ENCODE results near the gene SLC7A10. TPM values are rescaled to one million over a fixed set of nuclear protein-coding genes. Genes with fewer than 3 reads are reported as not detected.

SLC7A10 gene
- total RNA-seq, 3 donors from 2014 or later (not counting 1 experiment from before 2014, with no cell fraction given), result not detected

DNA sequence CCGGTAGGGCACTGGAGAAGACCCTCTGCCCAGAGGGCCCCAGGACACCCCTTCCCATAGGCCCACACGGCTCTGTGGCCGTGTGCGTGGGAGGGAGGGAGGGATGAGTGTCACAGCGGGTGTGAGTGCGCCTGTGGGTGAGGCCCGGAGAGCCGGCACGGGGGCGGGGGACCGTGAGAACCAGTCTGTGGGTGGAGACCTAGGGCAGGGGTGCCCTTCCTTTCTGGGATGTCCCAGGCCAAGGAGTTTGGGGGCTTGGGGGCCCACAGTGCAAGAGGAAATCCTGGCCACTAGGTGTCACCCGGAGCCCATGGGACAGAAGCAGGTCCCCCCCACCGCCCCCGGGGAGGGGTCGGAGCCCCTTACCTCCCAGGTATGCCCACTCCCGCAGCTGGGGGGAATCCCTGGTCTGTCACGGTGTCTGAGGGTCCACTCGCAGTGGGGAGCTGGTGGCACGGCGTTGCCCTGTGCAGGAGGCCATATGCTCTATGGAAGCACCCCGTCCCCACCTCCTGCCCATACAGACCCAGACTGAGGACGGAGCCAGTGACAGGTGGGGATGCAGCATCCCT lies 16.0 kb upstream of the SLC7A10 start:
- DNase-seq, result peak; percentile 40 to 74
- TF ChIP-seq CTCF (IDR thresholded peaks at IDR 0.05), result peak; percentile 36
- Mint-ChIP-seq H3K9me3 (no peaks in the 10 kb centered on the region), H3K4me3 (no peak overlapping the region), H3K36me3 (no peaks in the 10 kb centered on the region), H3K27me3 (ENCODE audit: low read depth in 2 of 2) (no peaks in the 10 kb centered on the region), H3K27ac (peak overlapping the region; percentile 70 to 82), H3K4me1 (peaks cover 0 to 31% of the 10 kb centered on the region in 2 donors)
- Histone ChIP-seq H3K27ac (ENCODE audit: low read length) (peak overlapping the region; percentile 73), H3K4me1 (ENCODE audit: control insufficient read depth, insufficient read depth, low read length) (peaks cover 40% of the 10 kb centered on the region), H3K9me3 (ENCODE audit: control insufficient read depth, insufficient read depth, low read length) (peaks cover 12% of the 10 kb centered on the region), H3K4me3 (ENCODE audit: low read length) (no peak overlapping the region), H3K27me3 (ENCODE audit: control insufficient read depth, insufficient read depth, low read length) (no peaks in the 10 kb centered on the region), H3K36me3 (ENCODE audit: control insufficient read depth, insufficient read depth, low read length) (no peaks in the 10 kb centered on the region)
- 19% methylated on average over 22 of the region's 22 CpGs for WGBS (ENCODE audit: insufficient coverage)
- intact Hi-C loops (cut with micrococcal nuclease), result no loop called here
- ATAC-seq, result peak; percentile 84 to 89 (median 88)

GRCh38 chr19:33241091-33241529 lies 15.5 kb upstream of the SLC7A10 start:
- Histone ChIP-seq H3K27ac (ENCODE audit: low read length) (peak overlapping the region; percentile 73), H3K27me3 (ENCODE audit: control insufficient read depth, insufficient read depth, low read length) (no peaks in the 10 kb centered on the region), H3K4me3 (ENCODE audit: low read length) (no peak overlapping the region), H3K36me3 (ENCODE audit: control insufficient read depth, insufficient read depth, low read length) (no peaks in the 10 kb centered on the region), H3K9me3 (ENCODE audit: control insufficient read depth, insufficient read depth, low read length) (peaks cover 10% of the 10 kb centered on the region), H3K4me1 (ENCODE audit: control insufficient read depth, insufficient read depth, low read length) (peaks cover 40% of the 10 kb centered on the region)
- TF ChIP-seq CTCF (IDR thresholded peaks at IDR 0.05), result no peak
- intact Hi-C loops (cut with micrococcal nuclease), result no loop called here
- ATAC-seq (peak; percentile 31 to 71 (median 66)), DNase-seq (peak in 1 of 2 donors; percentile 58)
- Mint-ChIP-seq H3K4me3 (peak overlapping the region; percentile 6), H3K36me3 (no peaks in the 10 kb centered on the region), H3K9me3 (no peaks in the 10 kb centered on the region), H3K4me1 (peaks cover 0 to 31% of the 10 kb centered on the region in 2 donors), H3K27ac (peak overlapping the region; percentile 70 to 82), H3K27me3 (ENCODE audit: low read depth in 2 of 2) (no peaks in the 10 kb centered on the region)
- WGBS (ENCODE audit: insufficient coverage), result 70% methylated on average over 11 of the region's 11 CpGs

DNA sequence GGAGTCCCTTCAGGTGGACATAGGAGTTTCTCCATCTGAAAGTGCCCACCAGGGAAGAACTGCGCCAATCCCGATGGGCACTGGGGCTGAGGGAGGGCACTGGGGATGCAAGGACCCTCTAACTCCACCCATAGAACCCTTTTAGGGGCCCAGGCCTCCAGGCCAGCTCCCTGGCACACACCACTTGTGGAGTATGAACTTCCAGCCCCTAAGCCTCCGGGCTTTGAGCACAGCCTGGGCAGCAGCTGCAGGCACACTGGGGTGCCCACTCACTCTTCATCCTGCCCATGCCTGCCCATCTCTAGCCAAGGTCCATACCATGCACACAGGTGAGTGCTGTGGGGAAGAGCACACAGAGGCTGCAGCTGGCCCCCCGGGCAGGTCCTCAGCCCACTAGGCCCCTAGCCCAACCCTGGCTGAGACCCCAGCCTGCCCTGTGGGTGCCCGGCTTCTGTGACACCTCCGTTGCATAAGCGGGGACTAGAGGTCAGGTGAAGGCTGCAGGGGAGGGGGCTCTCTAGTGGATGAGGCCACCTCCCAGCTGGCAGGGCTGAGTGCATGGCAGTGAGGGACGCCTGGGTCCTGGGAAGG lies 14.6 kb upstream of the SLC7A10 start:
- Mint-ChIP-seq H3K4me1 (peaks cover 0 to 34% of the 10 kb centered on the region in 2 donors), H3K36me3 (no peaks in the 10 kb centered on the region), H3K27ac (peak overlapping the region; percentile 80 to 82), H3K9me3 (no peaks in the 10 kb centered on the region), H3K4me3 (no peak overlapping the region), H3K27me3 (ENCODE audit: low read depth in 2 of 2) (peaks cover 0 to under 1% of the 10 kb centered on the region in 2 donors)
- no peak for TF ChIP-seq CTCF (IDR thresholded peaks at IDR 0.05)
- no peaks in the 10 kb centered on the region for H3K27me3 ChIP-seq (ENCODE audit: control insufficient read depth, insufficient read depth, low read length)
- 89% methylated on average over 8 of the region's 8 CpGs for WGBS (ENCODE audit: insufficient coverage)
- H3K4me3 ChIP-seq (ENCODE audit: low read length), result no peak overlapping the region
- no peaks in the 10 kb centered on the region for H3K36me3 ChIP-seq (ENCODE audit: control insufficient read depth, insufficient read depth, low read length)
- H3K27ac ChIP-seq (ENCODE audit: low read length), result peak overlapping the region; percentile 73
- ATAC-seq (no peak), DNase-seq (no peak)
- H3K9me3 ChIP-seq (ENCODE audit: control insufficient read depth, insufficient read depth, low read length), result peaks cover 2% of the 10 kb centered on the region
- intact Hi-C loops (cut with micrococcal nuclease), result no loop called here
- H3K4me1 ChIP-seq (ENCODE audit: control insufficient read depth, insufficient read depth, low read length), result peaks cover 45% of the 10 kb centered on the region

Data from natural killer cell (primary cell).